SK-N-SH (cell line): ENCODE measurements around the gene GPR183. TPM values are rescaled to one million over a fixed set of nuclear protein-coding genes. Genes with fewer than 3 reads are reported as not detected.

ENCODE experiments used
- CTCF ChIA-PET: fragments of 300-600, 350-600 bp; formaldehyde crosslinking; extraction: SDS; loops from one replicate; lab custom pipeline; 2021; lab: Yijun Ruan, JAX
- POLR2A ChIA-PET: fragments of 350-600 bp; sonication (Branson Sonifier 250); formaldehyde crosslinking; extraction: SDS; loops from one replicate; lab custom pipeline; 2020; ENCODE audit warnings: antibody characterized with exemption, inconsistent platforms; lab: Yijun Ruan, JAX
- DNase-seq: peaks from one replicate; pipeline ENCODE4 v3.0.0; 2012
- H2AFZ ChIP-seq: fragments of 200-600 bp; sonication (generic); 2 replicates; pipeline ENCODE4 v1.8.1; 2016; ENCODE audit warnings: antibody characterized with exemption, mild to moderate bottlenecking, low read depth
- H3F3A ChIP-seq: fragments of 200-600 bp; sonication (generic); replicated peaks from 2 replicates; pipeline ENCODE3; 2016; ENCODE audit warnings: antibody characterized with exemption, mild to moderate bottlenecking; ENCODE audit not compliant: insufficient read depth
- H3K27ac ChIP-seq, 2 experiments: fragments of 200-500 bp in 1 of 2; fragments of 200-600 bp in 1 of 2; sonication (Bioruptor generic) in 1 of 2; sonication (generic), shearing (Covaris generic) in 1 of 2; 2 replicates each; pipeline versions ENCODE4 v1.5.1 to v1.6.1; 2014 to 2016; ENCODE audit warnings: low read depth in 2 of 2, inconsistent platforms in 1 of 2, low read length in 1 of 2, mild to moderate bottlenecking in 1 of 2, mixed read lengths in 1 of 2
- H3K27me3 ChIP-seq: fragments of 200-600 bp; sonication (generic), shearing (Covaris generic); 2 replicates; pipeline ENCODE4 v1.6.1; 2016; ENCODE audit warnings: mixed run types; ENCODE audit not compliant: insufficient read depth
- H3K36me3 ChIP-seq, 2 experiments: fragments of 200-500 bp in 1 of 2; fragments of 200-600 bp in 1 of 2; sonication (Bioruptor generic) in 1 of 2; sonication (generic) in 1 of 2; replicated peaks in 1 of 2; 2 replicates each; pipeline versions ENCODE3 to v1.5.1; 2014 to 2016; ENCODE audit warnings: low read length in 1 of 2, mild to moderate bottlenecking in 1 of 2; ENCODE audit not compliant: insufficient read depth in 2 of 2, control insufficient read depth in 1 of 2
- H3K4me1 ChIP-seq, 2 experiments: fragments of 200-500 bp in 1 of 2; fragments of 200-600 bp in 1 of 2; sonication (Bioruptor generic) in 1 of 2; sonication (generic), shearing (Covaris generic) in 1 of 2; 2 replicates each; pipeline versions ENCODE4 v1.5.1 to v1.6.1; 2014 to 2016; ENCODE audit warnings: low read depth in 1 of 2, low read length in 1 of 2, mixed run types in 1 of 2; ENCODE audit not compliant: insufficient read depth in 2 of 2, control insufficient read depth in 1 of 2
- H3K4me2 ChIP-seq: fragments of 200-600 bp; sonication (generic), shearing (Covaris generic); 2 replicates; pipeline ENCODE4 v1.6.1; 2017; ENCODE audit warnings: mixed run types
- H3K4me3 ChIP-seq, 2 experiments: fragments of 200-500 bp in 1 of 2; fragments of 200-600 bp in 1 of 2; sonication (Bioruptor generic) in 1 of 2; sonication (generic), shearing (Covaris generic) in 1 of 2; 2 replicates each; pipeline versions ENCODE4 v1.5.1 to v1.8.1; 2014 to 2016; ENCODE audit warnings: low read depth in 2 of 2, inconsistent platforms in 1 of 2, low read length in 1 of 2, mild to moderate bottlenecking in 1 of 2, mixed read lengths in 1 of 2, moderate library complexity in 1 of 2
- H3K79me2 ChIP-seq: fragments of 200-600 bp; sonication (generic); 2 replicates; pipeline ENCODE4 v1.8.1; 2017; ENCODE audit warnings: mild to moderate bottlenecking; ENCODE audit not compliant: insufficient read depth
- H3K9ac ChIP-seq: fragments of 200-600 bp; sonication (generic); 2 replicates; pipeline ENCODE4 v1.6.1; 2017; ENCODE audit warnings: mixed run types
- H3K9me2 ChIP-seq: fragments of 200-600 bp; sonication (generic); 2 replicates; pipeline ENCODE4 v1.6.1; 2017; ENCODE audit warnings: mixed run types
- H3K9me3 ChIP-seq: fragments of 200-600 bp; sonication (generic); 2 replicates; pipeline ENCODE4 v1.6.1; 2017; ENCODE audit warnings: mixed run types, mild to moderate bottlenecking, moderate library complexity
- H4K20me1 ChIP-seq: fragments of 200-600 bp; sonication (generic); 2 replicates; pipeline ENCODE4 v1.6.1; 2017; ENCODE audit warnings: mild to moderate bottlenecking, mixed run types; ENCODE audit not compliant: insufficient read depth
- ELF1 ChIP-seq: IDR thresholded peaks from 2 replicates; pipeline ENCODE4 v1.4.0; 2012
- EP300 ChIP-seq, 2 experiments: IDR thresholded peaks; 2 replicates each; pipeline versions ENCODE4 v1.4.0 to v1.6.1; 2012; ENCODE audit warnings: borderline replicate concordance in 1 of 2, low read depth in 1 of 2, low read length in 1 of 2
- FOSL2 ChIP-seq: IDR thresholded peaks from 2 replicates; pipeline ENCODE4 v1.4.0; 2012; ENCODE audit warnings: low read depth, mild to moderate bottlenecking, moderate library complexity, borderline replicate concordance
- FOXJ3 ChIP-seq: sonication (generic); formaldehyde crosslinking; IDR thresholded peaks from 2 replicates; pipeline ENCODE4 v1.5.1; 2020; ENCODE audit warnings: mild to moderate bottlenecking, missing genetic modification reagents
- FOXM1 ChIP-seq: IDR thresholded peaks from 2 replicates; pipeline ENCODE4 v1.4.0; 2012; ENCODE audit warnings: low read depth, mild to moderate bottlenecking
- JUND ChIP-seq: IDR thresholded peaks from 2 replicates; pipeline ENCODE4 v1.4.0; 2012
- MEF2A ChIP-seq: IDR thresholded peaks from 2 replicates; pipeline ENCODE4 v1.4.0; 2012; ENCODE audit warnings: low read depth, borderline replicate concordance
- NFIC ChIP-seq: IDR thresholded peaks from 2 replicates; pipeline ENCODE4 v1.4.0; 2012; ENCODE audit warnings: borderline replicate concordance
- NRF1 ChIP-seq: IDR thresholded peaks from 2 replicates; pipeline ENCODE4 v1.6.1; 2012; ENCODE audit warnings: low read depth, mild to moderate bottlenecking, low read length
- POLR2AphosphoS5 ChIP-seq: IDR thresholded peaks from 2 replicates; pipeline ENCODE4 v1.6.1; 2012; ENCODE audit warnings: low read depth, low read length
- RAD21 ChIP-seq: IDR thresholded peaks from 2 replicates; pipeline ENCODE4 v1.6.1; 2012; ENCODE audit warnings: mild to moderate bottlenecking, low read length
- RFX5 ChIP-seq: IDR thresholded peaks from 2 replicates; pipeline ENCODE4 v1.6.1; 2012; ENCODE audit warnings: mild to moderate bottlenecking, improper control_type of control experiment, low read length
- SIN3A ChIP-seq: IDR thresholded peaks from 2 replicates; pipeline ENCODE4 v1.6.1; 2012; ENCODE audit warnings: low read depth, mild to moderate bottlenecking, low read length, moderate library complexity, borderline replicate concordance
- SMC3 ChIP-seq: IDR thresholded peaks from 2 replicates; pipeline ENCODE4 v1.6.1; 2012; ENCODE audit warnings: low read depth, low read length, improper control_type of control experiment
- TCF12 ChIP-seq: IDR thresholded peaks from 2 replicates; pipeline ENCODE4 v1.4.0; 2012
- TEAD4 ChIP-seq: IDR thresholded peaks from 2 replicates; pipeline ENCODE4 v1.4.0; 2012; ENCODE audit warnings: mild to moderate bottlenecking, borderline replicate concordance; ENCODE audit not compliant: insufficient read depth
- USF1 ChIP-seq: IDR thresholded peaks from 2 replicates; pipeline ENCODE4 v1.4.0; 2012; ENCODE audit warnings: low read depth, borderline replicate concordance
- USF2 ChIP-seq: fragments of 150-350 bp; IDR thresholded peaks from 2 replicates; pipeline ENCODE4 v1.6.1; 2017; ENCODE audit warnings: antibody characterized with exemption, low read length, low read depth, borderline replicate concordance
- ZBTB33 ChIP-seq: IDR thresholded peaks from 2 replicates; pipeline ENCODE4 v1.4.0; 2012; ENCODE audit warnings: low read depth, borderline replicate concordance
- WGBS: methylation state at CpG from one replicate; pipeline ENCODE4 v1.1.6; 2017; ENCODE audit warnings: low lambda C conversion rate; 5-methylcytosine and 5-hydroxymethylcytosine counted together
- polyA plus RNA-seq, 3 experiments: library from polyadenylated mRNA; depleted of rRNA; stranded (reverse); fragments of >200 nt; gene quantifications; 2 replicates each; pipeline ENCODE4 v1.2.3, GENCODE V29; 2012

GPR183 gene
- polyA plus RNA-seq, 1 of the 3 experiments (the other 2 are of a cell fraction): 0.07 TPM

GRCh38 chr13:99350191-99350590, 43.0 kb upstream of the GPR183 start:
- Histone ChIP-seq H3K9me2 (no peaks in the 10 kb centered on the region), H2AFZ (no peak overlapping the region), H3K27ac (no peak overlapping the region), H4K20me1 (no peaks in the 10 kb centered on the region), H3K4me3 (no peak overlapping the region), H3K27me3 (no peaks in the 10 kb centered on the region), H3K79me2 (no peaks in the 10 kb centered on the region), H3K9me3 (no peaks in the 10 kb centered on the region), H3K4me2 (no peak overlapping the region), H3K9ac (no peak overlapping the region), H3K36me3 (peaks cover 0 to 20% of the 10 kb centered on the region in 2 experiments), H3K4me1 (peaks cover 0 to 18% of the 10 kb centered on the region in 2 experiments; a peak in 1 of 4 replicates), H3F3A (peaks cover 5% of the 10 kb centered on the region)
- TF ChIP-seq NFIC (no peak), FOXJ3 (CRISPR knock-in tag) (no peak), EP300 (IDR thresholded peaks at IDR 0.05; ENCODE audit: borderline replicate concordance in 1 of 2, low read depth in 1 of 2, low read length in 1 of 2) (no peak), RAD21 (no peak), POLR2AphosphoS5 (no peak), SMC3 (no peak), SIN3A (no peak), USF2 (no peak), ZBTB33 (no peak), USF1 (no peak), ELF1 (no peak), JUND (no peak), NRF1 (no peak), FOXM1 (no peak), MEF2A (no peak), TEAD4 (no peak), TCF12 (no peak), RFX5 (no peak), FOSL2 (no peak)
- WGBS: 100% methylated on average over 2 of the region's 2 CpGs
- no peak for DNase-seq
- ChIA-PET POLR2A (no interaction called here), CTCF (no interaction called here)
